HG03354 (cell line): ENCODE results near the gene PRICKLE2.

Experiments used
- ATAC-seq: cut with Tn5 transposase; IDR thresholded peaks from one replicate; pipeline ENCODE4 v1.9.1; 2021; ENCODE audit warnings: mild to moderate bottlenecking; ENCODE audit not compliant: unreplicated experiment, poor library complexity, severe bottlenecking

PRICKLE2 gene

DNA sequence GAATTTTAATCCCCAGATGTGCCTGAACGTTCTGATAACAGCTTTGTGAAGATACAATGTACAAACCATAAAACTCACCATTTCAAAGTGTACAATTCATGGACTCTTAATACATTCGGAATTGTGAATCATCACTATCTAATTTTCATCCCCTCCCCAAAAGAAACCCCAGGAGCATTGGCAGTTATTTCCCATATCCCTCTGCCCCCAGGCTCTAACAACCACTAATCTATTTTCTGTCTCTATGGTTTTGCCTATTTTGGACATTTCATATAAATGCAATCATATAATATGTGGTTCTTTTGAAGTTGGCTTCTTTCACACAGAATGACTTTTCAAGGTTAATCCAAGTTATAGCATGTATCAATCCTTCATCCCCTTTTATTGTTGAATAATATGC lies 25.3 kb downstream of the PRICKLE2 start:
- no peak for ATAC-seq

GRCh38 chr3:64196236-64196929 lies 28.9 kb downstream of the PRICKLE2 start:
- ATAC-seq: no peak

DNA sequence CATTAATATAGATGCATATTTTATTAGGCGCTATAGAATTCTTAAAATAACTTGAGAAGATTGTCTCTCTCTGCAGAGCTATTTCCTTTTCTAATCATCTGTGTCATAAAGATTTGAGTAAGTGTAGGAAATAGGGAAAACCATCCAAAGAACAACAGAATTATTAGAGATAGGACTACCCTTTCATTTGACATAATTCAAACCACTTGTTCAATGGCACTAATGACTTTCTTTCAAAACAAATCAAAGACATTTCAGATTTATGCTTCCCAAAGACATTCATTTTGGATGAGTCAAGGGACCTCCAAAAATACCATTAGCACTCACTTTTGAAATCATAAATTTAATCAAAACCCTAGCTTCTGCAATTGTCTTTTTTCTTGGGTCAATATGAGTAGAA lies 29.5 kb downstream of the PRICKLE2 start:
- no peak for ATAC-seq

GRCh38 chr3:64191822-64192221 lies 33.4 kb downstream of the PRICKLE2 start:
- no peak for ATAC-seq

GRCh38 chr3:64190517-64191515 lies 34.5 kb downstream of the PRICKLE2 start:
- no peak for ATAC-seq

DNA sequence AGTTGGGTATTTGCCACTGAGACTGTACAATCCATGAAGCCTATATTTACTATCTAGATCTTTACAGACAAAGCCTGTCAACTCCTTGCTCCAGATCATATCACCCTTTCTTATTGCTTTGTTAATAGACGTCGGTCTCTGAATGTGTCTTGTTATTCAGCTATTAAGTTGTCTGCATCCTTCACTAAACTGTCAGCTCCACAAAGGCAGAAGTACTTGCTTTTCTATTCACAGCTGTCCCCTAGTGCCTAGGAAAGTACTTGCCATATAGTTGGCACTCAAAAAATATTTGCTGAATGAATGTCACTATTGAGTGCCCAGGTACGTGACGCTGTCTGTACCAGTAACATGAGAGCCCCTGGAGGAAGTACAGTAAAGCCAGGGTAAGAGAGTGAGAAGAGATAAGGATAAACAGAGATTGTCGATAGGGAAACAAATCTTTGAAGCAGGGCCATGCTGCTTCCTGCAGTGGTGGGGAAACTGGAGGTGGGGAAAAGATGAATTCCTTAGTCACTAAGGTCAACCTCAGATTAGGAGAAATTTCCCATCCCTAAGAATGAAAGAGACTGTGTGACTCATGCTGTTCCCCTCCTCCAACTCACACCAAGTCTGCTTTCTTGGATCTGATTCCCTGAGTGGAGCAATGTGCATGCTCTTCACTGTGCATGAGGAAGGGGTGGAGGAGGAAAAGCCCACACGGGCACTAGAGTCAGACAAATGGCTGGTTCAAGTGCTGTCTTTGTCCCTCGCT lies 36.3 kb downstream of the PRICKLE2 start:
- no peak for ATAC-seq

GRCh38 chr3:64187065-64187959 lies 38.0 kb downstream of the PRICKLE2 start:
- no peak for ATAC-seq

- ATAC-seq: no peak
These were observed 38.6 kb downstream of the PRICKLE2 start for GRCh38 chr3:64186667-64187064.

GRCh38 chr3:64185436-64185835 lies 39.8 kb downstream of the PRICKLE2 start:
- ATAC-seq: no peak

GRCh38 chr3:64184621-64185020 lies 40.6 kb downstream of the PRICKLE2 start:
- no peak for ATAC-seq

GRCh38 chr3:64179860-64180259 lies 45.4 kb downstream of the PRICKLE2 start:
- ATAC-seq: no peak

DNA sequence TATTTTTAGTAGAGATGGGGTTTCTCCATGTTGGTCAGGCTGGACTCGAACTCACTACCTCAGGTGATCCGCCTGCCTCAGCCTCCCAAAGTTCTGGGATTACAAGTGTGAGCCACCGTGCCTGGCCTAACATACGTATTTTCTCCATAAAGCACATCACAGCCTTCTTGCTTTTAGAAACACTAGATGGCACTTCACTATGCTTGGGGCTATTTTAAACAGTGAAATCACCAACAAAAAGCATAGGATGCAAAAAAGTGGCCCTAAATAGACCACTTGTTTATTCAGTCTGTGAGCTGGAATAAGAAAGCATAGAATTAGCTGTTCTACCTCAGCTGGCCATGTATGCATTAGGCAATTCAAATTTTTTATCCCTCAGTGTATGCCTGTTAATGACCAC lies 46.0 kb downstream of the PRICKLE2 start:
- no peak for ATAC-seq

DNA sequence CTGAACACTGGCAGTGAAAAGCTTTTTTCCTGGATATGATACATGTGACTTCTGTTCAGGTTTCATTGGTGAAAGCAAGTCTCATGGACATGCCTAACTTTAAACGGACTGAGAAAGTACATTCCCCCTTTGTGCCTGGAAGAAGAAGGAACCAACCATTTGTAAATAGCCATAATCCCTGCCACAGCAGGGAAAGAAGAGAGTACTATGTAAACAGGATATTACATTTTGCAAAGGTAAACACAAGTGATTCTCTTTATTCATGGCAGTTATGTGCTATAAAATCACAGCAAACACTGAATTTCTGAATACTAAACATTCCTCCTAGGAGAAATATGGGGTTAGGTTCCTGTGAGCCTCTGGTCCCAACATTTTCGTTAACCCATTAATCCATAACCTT lies 46.8 kb downstream of the PRICKLE2 start:
- no peak for ATAC-seq

DNA sequence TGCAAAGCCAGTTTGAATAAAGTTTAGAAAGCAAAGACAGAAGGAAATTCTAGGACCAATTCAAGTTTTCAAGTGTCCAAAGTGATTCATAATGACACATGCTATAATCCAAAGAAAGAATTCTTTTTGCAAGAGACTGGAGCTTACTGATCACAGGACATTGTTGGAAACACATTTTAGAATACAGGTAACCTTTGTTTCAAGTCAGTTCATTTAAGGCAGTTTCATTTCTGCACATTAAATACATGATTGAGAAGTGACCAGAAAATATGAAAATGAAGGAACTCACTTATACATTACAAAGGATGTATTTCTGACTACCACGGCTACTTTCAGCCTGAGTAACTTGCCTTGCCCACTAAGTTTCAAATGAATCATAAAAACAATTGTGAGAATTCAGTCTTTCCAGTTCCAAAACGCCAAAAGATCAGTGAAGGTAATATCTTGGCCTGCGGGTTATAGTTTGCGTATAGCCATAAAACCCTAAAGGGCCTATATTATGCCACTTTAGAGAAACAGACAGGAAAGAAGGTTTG lies 48.7 kb downstream of the PRICKLE2 start:
- ATAC-seq: no peak

DNA sequence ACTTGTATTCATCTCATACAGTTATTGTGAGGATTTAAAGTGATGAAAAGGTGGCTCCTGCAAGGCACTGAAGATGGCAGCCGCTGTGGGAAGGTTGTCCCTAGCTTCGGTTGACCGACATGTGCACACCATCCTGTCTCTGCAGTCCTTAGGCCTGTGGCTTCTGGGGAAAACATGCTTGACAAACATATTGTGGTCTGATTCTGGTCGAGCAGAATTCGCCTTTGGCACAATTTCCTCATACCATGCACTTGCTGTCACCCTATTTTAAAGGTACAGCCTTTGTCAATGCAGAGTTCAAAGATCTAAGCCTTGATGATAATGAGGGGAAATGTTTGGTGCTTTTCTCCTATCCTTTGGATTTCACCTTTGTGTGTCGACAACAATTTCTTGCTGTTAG lies 50.9 kb downstream of the PRICKLE2 start:
- no peak for ATAC-seq

GRCh38 chr3:64173563-64173962 lies 51.7 kb downstream of the PRICKLE2 start:
- ATAC-seq: no peak

GRCh38 chr3:64170270-64170669 lies 55.0 kb downstream of the PRICKLE2 start:
- no peak for ATAC-seq

GRCh38 chr3:64167868-64168267 lies 57.4 kb downstream of the PRICKLE2 start:
- ATAC-seq: no peak

DNA sequence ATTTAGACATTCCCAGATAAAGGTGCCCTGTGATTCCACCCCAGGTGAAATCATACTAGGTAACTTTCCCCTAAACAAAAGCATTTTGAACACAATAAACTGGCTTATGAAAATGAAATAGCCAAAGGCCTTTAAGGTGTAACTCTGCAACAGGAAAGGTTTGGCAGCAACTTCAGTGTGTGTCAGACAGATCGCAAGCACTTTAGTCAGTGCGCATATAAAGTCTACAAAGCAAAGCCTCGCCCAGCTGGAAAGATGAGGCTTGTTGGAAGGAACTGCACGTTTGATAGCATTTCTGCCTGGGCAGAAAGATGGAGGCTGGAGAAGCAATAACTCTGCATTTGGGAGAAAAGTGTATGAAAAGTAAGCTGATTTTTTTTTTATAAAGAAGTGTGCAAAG lies 57.9 kb downstream of the PRICKLE2 start:
- ATAC-seq: no peak
